GM23338 (cell line): ENCODE results near the gene JOSD1. TPM values are rescaled to one million over a fixed set of nuclear protein-coding genes. Genes with fewer than 3 reads are reported as not detected.

Experiments used
- ATAC-seq: fragments of 200-7000 bp; cut with Tn5 transposase; 3 replicates; pipeline ENCODE4 v1.9.1; 2020
- DNase-seq: peaks from one replicate; pipeline ENCODE4 v3.0.0-alpha.2; 2015; ENCODE audit warnings: low spot score
- H2AFZ ChIP-seq: fragments of 200-600 bp; sonication (generic); 2 replicates; pipeline ENCODE4 v1.8.0; 2016; ENCODE audit warnings: antibody characterized with exemption, mild to moderate bottlenecking, moderate library complexity
- H3F3A ChIP-seq: fragments of 200-600 bp; sonication (generic); replicated peaks from 2 replicates; pipeline ENCODE4 v1.8.0; 2017; ENCODE audit warnings: antibody characterized with exemption, mixed run types, low read depth
- H3K27ac ChIP-seq: fragments of 200-600 bp; sonication (generic); 2 replicates; pipeline ENCODE4 v1.6.1; 2016; ENCODE audit warnings: low read depth
- H3K27me3 ChIP-seq: fragments of 200-600 bp; sonication (generic); 2 replicates; pipeline ENCODE4 v1.8.0; 2016; ENCODE audit warnings: mild to moderate bottlenecking, mixed run types, moderate library complexity; ENCODE audit not compliant: insufficient read depth
- H3K36me3 ChIP-seq: fragments of 200-600 bp; sonication (generic); 2 replicates; pipeline ENCODE4 v1.8.0; 2016; ENCODE audit warnings: mild to moderate bottlenecking; ENCODE audit not compliant: insufficient read depth
- H3K4me1 ChIP-seq: fragments of 200-600 bp; sonication (generic); 2 replicates; pipeline ENCODE4 v1.8.0; 2016; ENCODE audit warnings: mild to moderate bottlenecking, moderate library complexity; ENCODE audit not compliant: insufficient read depth
- H3K4me2 ChIP-seq: fragments of 200-600 bp; sonication (generic); 2 replicates; pipeline ENCODE4 v1.7.1; 2017; ENCODE audit warnings: mixed run types
- H3K4me3 ChIP-seq: fragments of 200-600 bp; sonication (generic); 2 replicates; pipeline ENCODE4 v1.6.1; 2016; ENCODE audit warnings: mixed run types
- H3K79me2 ChIP-seq: fragments of 200-600 bp; sonication (generic); replicated peaks from 2 replicates; pipeline ENCODE4 v1.8.0; 2017; ENCODE audit warnings: mild to moderate bottlenecking; ENCODE audit not compliant: insufficient read depth
- H3K9me2 ChIP-seq: fragments of 200-600 bp; sonication (generic); 2 replicates; pipeline ENCODE4 v1.8.0; 2017; ENCODE audit not compliant: insufficient read depth
- H4K20me1 ChIP-seq: fragments of 200-600 bp; sonication (generic); replicated peaks from 2 replicates; pipeline ENCODE4 v1.8.0; 2017; ENCODE audit warnings: mild to moderate bottlenecking; ENCODE audit not compliant: insufficient read depth
- H3K27ac Mint-ChIP-seq: 2 replicates; pipeline ENCODE4 v1.8.0; 2020; ENCODE audit warnings: inconsistent platforms, mild to moderate bottlenecking, moderate library complexity, mixed read lengths
- H3K27me3 Mint-ChIP-seq: 3 replicates; pipeline ENCODE4 v1.8.0; 2022; ENCODE audit warnings: low read depth, mild to moderate bottlenecking, moderate library complexity, mixed read lengths, inconsistent platforms; ENCODE audit not compliant: insufficient read depth, poor library complexity
- H3K36me3 Mint-ChIP-seq: 3 replicates; pipeline ENCODE4 v1.8.0; 2021; ENCODE audit warnings: low read depth, mild to moderate bottlenecking, inconsistent platforms, moderate library complexity, mixed read lengths
- H3K4me1 Mint-ChIP-seq: 3 replicates; pipeline ENCODE4 v1.8.0; 2020; ENCODE audit warnings: mild to moderate bottlenecking, inconsistent platforms, mixed read lengths
- H3K4me3 Mint-ChIP-seq: 3 replicates; pipeline ENCODE4 v1.8.0; 2021; ENCODE audit warnings: moderate library complexity, mild to moderate bottlenecking, inconsistent platforms, mixed read lengths
- H3K9me3 Mint-ChIP-seq: 3 replicates; pipeline ENCODE4 v1.8.0; 2020; ENCODE audit warnings: moderate library complexity, mild to moderate bottlenecking, inconsistent platforms, mixed read lengths
- CREB1 ChIP-seq: fragments of 250-450 bp; sonication (Bioruptor Pico); IDR thresholded peaks from 2 replicates; pipeline ENCODE4 v1.5.0; 2020; ENCODE audit warnings: low read depth, mild to moderate bottlenecking, moderate library complexity
- CTCF ChIP-seq, 2 experiments: fragments of 200-600 bp in 1 of 2; sonication (generic) in 1 of 2; conservative IDR thresholded peaks; 2 replicates each; pipeline versions ENCODE4 v1.5.1 to v1.6.1; 2016 to 2017; ENCODE audit warnings: antibody characterized with exemption in 2 of 2, low read depth in 2 of 2, mild to moderate bottlenecking in 2 of 2, moderate library complexity in 1 of 2
- ETS1 ChIP-seq: IDR thresholded peaks from 2 replicates; pipeline ENCODE4 v1.6.1; 2016; ENCODE audit warnings: antibody characterized with exemption
- EZH2 ChIP-seq: fragments of 200-600 bp; sonication (generic); IDR thresholded peaks from one replicate; pipeline ENCODE4 v1.8.0; 2017; ENCODE audit warnings: antibody characterized with exemption, mild to moderate bottlenecking, low read depth; ENCODE audit not compliant: unreplicated experiment
- EZH2phosphoT487 ChIP-seq: fragments of 200-600 bp; sonication (generic); IDR thresholded peaks from one replicate; pipeline ENCODE4 v1.8.1; 2018; ENCODE audit warnings: antibody characterized with exemption; ENCODE audit not compliant: unreplicated experiment
- JUNB ChIP-seq: IDR thresholded peaks from one replicate; pipeline ENCODE4 v1.6.1; 2016; ENCODE audit warnings: antibody characterized with exemption; ENCODE audit not compliant: unreplicated experiment
- NANOG ChIP-seq: IDR thresholded peaks from 2 replicates; pipeline ENCODE4 v1.6.1; 2016; ENCODE audit warnings: antibody characterized with exemption, borderline replicate concordance
- POLR2AphosphoS5 ChIP-seq: IDR thresholded peaks from 2 replicates; pipeline ENCODE4 v1.6.1; 2016; ENCODE audit warnings: antibody characterized with exemption, low read depth
- REST ChIP-seq: IDR thresholded peaks from one replicate; pipeline ENCODE4 v1.6.1; 2018; ENCODE audit warnings: antibody characterized with exemption; ENCODE audit not compliant: unreplicated experiment
- STAT1 ChIP-seq: IDR thresholded peaks from one replicate; pipeline ENCODE4 v1.6.1; 2016; ENCODE audit warnings: antibody characterized with exemption; ENCODE audit not compliant: unreplicated experiment
- ZNF114 ChIP-seq: fragments of 250-450 bp; sonication (Bioruptor Pico); IDR thresholded peaks from 2 replicates; pipeline ENCODE4 v1.5.0; 2020; ENCODE audit warnings: mild to moderate bottlenecking, moderate library complexity
- ZNF331 ChIP-seq: fragments of 250-450 bp; sonication (Bioruptor Pico); IDR thresholded peaks from 2 replicates; pipeline ENCODE4 v1.5.0; 2020; ENCODE audit warnings: low read depth, mild to moderate bottlenecking, moderate library complexity
- ZNF462 ChIP-seq: fragments of 250-450 bp; sonication (Bioruptor Pico); IDR thresholded peaks from 2 replicates; pipeline ENCODE4 v1.5.0; 2020; ENCODE audit warnings: mild to moderate bottlenecking, moderate library complexity
- polyA plus RNA-seq: library from polyadenylated mRNA; unstranded; fragments of >200 nt; fragmentation: Nextera tagmentation; extraction: Ambion mirVana; gene quantifications from 2 replicates; pipeline ENCODE4 v1.2.1, GENCODE V29; 2016
- total RNA-seq: library from RNA; depleted of rRNA; stranded (reverse); fragments of >200 nt; shearing (Covaris generic); gene quantifications from 2 replicates; pipeline ENCODE4 v1.2.3, GENCODE V29; 2014

JOSD1 gene
- total and polyA plus RNA-seq, 2 experiments from 2014 or later, result 4.6 to 19.7 TPM

GRCh38 chr22:38656256-38657044 is 44.3 kb downstream of the JOSD1 start, which contains the start of the genes CBY1 and FAM227A:
TSS of gene CBY1 (plus strand) at chr22:38656638. CDS start at chr22:38668055, 11,417 bp downstream.
TSS of gene FAM227A (minus strand) at chr22:38656392. CDS start at chr22:38650168, 6,224 bp downstream.
- Histone ChIP-seq H3K4me3 (peak within 1 kb of the TSS; percentile 74), H3K9me2 (no peaks in the 10 kb centered on the region), H3K4me2 (peak within 1 kb of the TSS; percentile 99), H3F3A (no peaks in the 10 kb centered on the region), H3K27me3 (no peaks in the 10 kb centered on the region), H3K36me3 (no peaks in the 10 kb centered on the region), H3K4me1 (peaks cover 5% of the 10 kb centered on the region), H4K20me1 (no peaks in the 10 kb centered on the region; the same call in 1 of the 2 replicates), H3K79me2 (0 out of 2 replicates have a peak, but pooled peaks cover 4% of the 10 kb centered on the region), H2AFZ (peak within 1 kb of the TSS; percentile 49), H3K27ac (peak within 1 kb of the TSS; percentile 88)
- H3K4me1 Mint-ChIP-seq, result peaks cover 8% of the 10 kb centered on the region
- DNase-seq, result peak; percentile 99
- H3K36me3 Mint-ChIP-seq, result peaks cover 12% of the 10 kb centered on the region
- H3K27me3 Mint-ChIP-seq, result peaks cover 6% of the 10 kb centered on the region
- H3K4me3 Mint-ChIP-seq, result peak within 1 kb of the TSS; percentile 91
- H3K27ac Mint-ChIP-seq, result peak within 1 kb of the TSS; percentile 99
- TF ChIP-seq CTCF (conservative IDR thresholded peaks at IDR 0.05; ENCODE audit: low read depth in 2 of 2) (0 out of 4 replicates have a peak, but pooled peaks of 1 of the 2 experiments have one; percentile 10), ZNF114 (no peak), EZH2 (no peak), REST (no peak), NANOG (no peak), EZH2phosphoT487 (no peak), ETS1 (no peak), ZNF331 (no peak), STAT1 (no peak), CREB1 (CRISPR knock-in tag) (no peak), POLR2AphosphoS5 (peak; percentile 66), JUNB (no peak), ZNF462 (CRISPR knock-in tag) (no peak)
- peak; percentile 92 for ATAC-seq
- peaks cover 8% of the 10 kb centered on the region; the same call in 2 of the 3 replicates for H3K9me3 Mint-ChIP-seq
